ENCODE results near the gene PRKCQ.
A peak's percentile ranks its signal among the peaks of the same experiment; 100 is the strongest.
"Not testable (repeated sequence)": the region's sequence is repeated elsewhere in the genome, so short reads cannot be mapped to it uniquely, and the experiment has no call there.

Gene PRKCQ

DNA sequence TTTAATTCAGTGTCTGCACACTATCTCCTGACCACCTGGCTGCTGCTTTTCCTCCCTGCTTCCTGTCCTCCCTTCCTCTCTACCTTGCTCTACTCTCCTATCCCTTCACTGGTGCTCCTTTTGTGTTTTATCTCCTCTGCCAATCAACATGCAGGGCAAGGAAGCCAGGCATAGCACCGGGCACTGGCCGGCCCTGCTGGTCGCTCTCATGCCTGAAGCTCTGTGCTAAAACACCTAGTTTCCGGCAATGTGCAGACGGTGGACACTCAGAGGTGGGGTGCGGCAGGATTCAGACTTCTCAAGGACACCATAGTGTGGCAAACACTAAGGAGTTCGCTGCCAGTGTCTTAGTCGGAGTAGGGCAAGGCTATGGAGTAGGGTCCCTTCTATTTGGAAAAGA is 177.1 kb downstream of the PRKCQ start:
- DNase-seq = no peak

DNA sequence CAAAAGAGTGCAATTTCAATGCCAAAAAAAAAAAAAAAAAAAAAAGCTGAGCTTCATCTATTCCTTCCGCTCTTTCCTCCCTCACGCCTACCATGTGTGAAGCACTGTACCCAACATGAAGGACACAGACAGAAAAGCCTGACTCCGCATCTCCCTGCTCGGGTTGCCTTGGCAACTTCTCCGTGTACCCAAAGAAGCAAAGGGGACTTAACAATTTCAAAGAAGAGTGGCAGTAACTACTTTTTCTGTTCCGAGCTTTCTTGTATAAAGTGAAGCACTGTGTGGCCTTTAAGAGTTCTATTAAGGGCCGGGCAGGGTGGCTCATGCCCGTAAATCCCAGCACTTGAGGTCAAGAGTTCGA is 177.7 kb downstream of the PRKCQ start:
- no peak for DNase-seq

DNA sequence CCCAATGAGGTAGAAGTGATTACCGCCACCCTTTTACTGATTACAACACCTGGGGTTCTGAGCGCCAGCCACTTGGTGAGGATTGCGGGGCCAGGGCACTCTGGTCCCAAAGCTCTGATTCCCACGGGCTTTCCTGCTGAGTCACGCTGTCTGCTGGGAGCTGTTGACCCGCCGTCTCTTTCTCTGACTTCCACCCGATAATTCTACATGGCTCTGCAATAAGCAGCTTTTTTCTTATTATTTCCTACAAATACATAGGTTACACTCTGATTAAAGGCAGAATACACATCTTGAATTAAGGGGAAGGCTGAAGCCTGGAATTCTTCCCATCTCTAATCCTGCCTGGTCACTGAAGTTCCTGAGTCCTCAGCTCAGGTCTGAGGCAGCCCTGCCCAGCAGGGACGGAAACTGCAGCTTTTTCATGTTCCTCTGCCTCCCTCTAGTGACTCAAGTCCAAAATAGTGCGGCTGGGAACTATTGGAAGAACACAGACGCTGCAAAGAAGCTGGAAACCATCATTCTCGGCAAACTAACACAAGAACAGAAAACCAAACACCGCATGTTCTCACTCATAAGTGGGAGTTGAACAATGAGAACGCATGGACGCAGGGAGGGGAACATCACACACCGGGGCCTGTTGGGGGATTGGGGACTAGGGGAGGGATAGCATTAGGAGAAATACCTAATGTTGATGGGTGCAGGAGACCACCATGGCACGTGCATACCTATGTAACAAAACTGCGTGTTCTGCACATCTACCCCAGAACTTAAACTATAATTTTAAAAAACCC is 178.3 kb downstream of the PRKCQ start:
- peak; percentile 67 for DNase-seq

DNA sequence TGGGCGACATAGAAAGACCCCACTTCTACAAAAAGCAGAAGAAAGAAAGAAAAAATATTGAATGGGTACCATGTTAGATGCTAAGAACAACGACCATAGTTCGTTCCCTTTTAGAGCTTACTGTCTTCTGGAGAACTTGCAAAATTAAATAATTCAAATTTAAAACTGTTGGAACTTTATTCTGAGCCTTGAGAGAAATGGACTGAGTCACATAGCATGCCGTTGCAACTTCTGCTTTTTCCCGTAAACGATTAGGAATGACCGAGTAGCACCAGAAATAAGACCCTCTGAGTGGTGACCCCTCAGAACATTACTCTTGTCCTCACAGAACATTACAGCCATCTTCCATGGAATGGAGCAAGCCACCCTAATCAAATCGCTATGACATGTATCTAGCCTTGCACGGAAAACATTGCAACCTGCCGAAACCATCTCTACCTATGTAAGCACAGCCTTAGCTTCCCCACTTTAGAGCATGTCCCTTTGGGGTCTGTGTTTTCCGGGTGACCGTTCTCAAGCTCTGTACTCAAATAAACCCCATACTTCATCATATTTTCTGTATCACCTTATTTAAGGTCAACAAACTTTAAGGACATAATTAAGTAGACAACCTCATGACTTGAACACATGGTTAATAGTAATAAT is 179.1 kb downstream of the PRKCQ start:
- no peak for DNase-seq

DNA sequence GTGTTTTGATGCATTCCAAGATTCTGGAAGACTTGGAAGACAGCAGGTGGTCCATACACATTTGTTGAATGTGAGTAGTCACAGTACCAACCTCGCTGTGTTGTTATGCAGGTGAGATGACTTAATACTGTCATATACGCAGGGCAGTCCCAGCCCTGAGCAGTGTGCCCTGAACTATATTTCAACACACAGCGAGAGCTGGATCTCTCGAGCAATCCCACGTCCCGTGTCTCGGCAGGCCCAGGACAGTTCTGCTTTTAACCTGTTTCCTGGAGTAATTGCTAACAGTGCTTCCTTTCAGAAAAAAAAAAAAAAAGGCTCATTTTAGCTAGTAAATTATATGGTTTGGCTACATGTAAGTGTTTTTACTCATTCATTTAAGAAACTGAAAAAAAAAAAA is 179.7 kb downstream of the PRKCQ start:
- DNase-seq = peak; percentile 42

DNA sequence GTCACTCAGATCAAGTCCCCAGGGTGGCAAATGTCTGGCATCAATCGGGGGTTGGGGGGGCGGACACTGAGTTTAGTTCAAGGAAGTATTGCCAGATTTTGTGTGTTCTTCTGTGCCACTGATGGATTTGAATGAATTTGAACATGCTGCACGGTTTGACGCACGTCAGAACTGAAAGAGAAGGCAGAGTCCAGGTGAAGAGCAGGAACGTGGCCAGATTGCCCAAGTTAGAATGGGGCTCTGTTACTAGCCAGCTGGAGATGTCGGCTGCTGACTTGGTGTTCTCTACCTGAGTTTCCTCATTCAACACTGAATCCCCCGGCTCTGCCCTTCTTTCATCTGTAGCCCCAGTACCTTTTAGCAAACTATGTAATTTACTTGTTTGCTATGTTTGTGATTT is 180.2 kb downstream of the PRKCQ start:
- no peak for DNase-seq

DNA sequence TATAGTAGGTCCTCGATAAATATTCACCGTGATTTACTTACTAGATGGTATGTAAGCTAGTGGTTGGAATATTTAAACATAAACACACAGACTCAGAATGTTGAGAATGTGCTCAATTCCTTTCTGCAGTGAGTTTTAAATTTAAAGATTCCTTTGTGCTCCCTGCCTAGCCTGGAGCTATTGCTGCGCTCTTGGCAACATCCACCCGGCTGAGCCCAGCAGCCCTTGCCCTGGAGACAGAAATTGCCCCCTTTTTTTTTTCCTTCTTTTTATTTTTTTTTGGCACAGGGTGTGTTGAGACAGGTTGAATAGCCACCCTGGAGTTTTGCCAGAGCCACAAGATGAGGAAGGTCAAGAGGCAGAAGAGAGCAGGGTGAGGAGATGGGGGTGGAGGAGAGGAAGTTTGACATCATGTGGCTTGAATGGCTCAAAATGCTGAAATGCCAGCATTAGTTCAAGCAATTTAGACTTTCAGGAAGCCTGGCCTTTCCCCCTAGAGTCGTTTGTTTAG is 180.8 kb downstream of the PRKCQ start:
- peak; percentile 41 for DNase-seq

DNA sequence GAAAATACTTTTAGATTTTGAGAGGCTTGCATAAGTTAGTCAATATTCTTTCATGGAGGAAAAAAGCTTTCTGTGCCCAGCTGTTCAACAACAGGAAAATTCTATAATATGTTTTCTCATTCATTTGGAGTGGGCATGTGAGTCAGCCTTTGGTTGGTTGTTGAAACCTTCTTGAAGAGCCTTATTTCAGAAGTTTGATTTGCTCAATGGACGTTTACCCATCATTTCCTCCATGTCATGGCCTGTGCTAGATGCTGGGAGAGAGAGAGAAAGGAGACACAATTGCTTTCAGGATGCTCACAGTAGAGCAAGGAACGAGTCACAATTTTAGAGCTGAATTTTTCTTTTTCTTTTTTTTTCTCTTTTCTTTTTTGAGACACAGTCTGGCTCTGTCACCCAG is 181.7 kb downstream of the PRKCQ start:
- no peak for DNase-seq

DNA sequence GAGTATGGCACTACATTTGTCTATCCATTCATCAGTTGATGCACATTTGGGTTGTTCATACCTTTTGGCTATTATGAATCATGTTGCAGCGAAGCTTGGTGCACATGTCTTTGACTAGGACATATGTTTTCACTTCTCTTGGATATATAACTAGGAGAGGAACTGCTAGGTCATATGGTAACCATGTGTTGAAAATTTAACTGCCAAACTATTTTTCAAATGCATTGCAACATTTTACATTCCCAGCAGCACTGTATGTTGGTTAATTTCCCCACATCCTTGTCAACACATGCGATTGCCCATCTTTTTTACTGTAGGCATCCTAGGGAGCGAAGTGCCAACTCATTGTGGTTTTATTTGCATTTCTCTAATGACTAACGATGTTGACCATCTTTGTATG is 183.4 kb downstream of the PRKCQ start:
- DNase-seq = peak; percentile 46

DNA sequence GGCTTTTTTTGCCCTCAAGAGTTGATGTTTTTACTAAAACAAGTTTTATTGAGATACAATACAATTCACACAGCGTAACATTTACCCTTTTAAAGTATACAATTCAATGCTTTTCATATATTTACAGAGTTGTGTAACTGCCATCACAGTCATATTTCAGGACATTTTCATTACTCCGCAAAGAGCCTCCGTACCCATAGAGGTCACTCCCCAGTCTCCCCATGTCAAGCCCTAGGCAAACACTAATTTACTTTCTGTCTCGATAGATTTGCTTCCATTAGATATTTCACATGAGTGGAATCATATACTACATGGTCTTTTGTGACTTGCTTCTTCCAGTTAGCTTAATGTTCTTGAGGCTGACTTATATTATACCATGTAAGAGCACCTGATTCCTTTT is 183.8 kb downstream of the PRKCQ start:
- no peak for DNase-seq

DNA sequence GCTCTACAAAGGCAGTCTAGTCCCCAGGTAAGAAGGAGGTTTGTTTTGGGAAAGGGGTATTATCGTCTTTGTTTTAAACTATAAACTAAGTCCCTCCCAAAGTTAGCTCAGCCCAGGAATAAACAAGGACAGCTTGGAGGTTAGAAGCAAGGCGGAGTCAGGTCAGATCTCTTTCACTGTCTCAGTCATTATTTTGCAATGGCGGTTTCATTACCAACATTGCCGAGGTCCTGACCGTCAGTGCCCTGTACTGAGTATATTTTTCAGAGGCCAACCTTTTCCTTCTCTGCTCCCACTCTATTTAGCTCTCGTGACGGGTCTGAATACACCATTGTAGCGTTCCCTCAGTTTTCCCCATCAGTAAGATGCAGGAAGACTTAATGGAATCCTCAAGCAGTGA is 184.5 kb downstream of the PRKCQ start:
- no peak for DNase-seq

DNA sequence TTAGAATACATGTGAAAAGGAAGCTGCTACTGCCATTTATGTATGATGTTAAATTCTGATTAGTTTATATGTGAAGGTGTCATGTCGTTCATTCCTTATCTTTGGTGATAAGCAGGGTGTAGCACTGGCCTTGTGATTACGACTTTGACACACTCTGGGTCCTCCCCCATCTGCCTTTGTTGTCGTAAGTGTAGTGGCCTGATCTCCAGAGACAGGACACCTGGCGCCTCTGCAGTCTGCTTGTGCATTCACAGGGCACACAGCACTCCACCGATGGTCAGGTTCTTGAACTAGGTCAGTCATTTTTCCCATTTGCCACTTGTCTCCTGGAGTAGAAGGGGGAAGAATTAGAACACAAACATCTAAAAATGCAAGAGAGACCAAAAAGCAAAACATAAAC is 186.0 kb downstream of the PRKCQ start:
- DNase-seq = no peak

DNA sequence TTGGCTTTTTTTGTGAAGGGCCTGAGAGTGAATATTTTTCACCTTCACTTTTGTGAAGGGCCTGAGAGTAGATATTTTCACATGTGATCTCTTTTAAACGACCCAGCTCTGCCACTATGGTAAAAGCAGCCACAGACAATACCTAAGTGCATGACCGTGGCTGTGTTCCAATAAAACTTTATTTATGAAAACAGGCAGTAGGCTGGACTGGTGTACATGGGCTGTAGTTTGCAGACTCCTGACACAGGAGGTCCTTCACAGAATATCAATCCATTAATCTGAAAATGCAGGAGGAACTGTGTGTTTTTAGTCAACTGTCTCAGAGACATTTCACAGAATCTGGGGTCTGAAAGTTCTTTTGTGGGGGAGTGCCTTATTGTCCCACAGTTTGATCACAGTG is 186.9 kb downstream of the PRKCQ start:
- no peak for DNase-seq

DNA sequence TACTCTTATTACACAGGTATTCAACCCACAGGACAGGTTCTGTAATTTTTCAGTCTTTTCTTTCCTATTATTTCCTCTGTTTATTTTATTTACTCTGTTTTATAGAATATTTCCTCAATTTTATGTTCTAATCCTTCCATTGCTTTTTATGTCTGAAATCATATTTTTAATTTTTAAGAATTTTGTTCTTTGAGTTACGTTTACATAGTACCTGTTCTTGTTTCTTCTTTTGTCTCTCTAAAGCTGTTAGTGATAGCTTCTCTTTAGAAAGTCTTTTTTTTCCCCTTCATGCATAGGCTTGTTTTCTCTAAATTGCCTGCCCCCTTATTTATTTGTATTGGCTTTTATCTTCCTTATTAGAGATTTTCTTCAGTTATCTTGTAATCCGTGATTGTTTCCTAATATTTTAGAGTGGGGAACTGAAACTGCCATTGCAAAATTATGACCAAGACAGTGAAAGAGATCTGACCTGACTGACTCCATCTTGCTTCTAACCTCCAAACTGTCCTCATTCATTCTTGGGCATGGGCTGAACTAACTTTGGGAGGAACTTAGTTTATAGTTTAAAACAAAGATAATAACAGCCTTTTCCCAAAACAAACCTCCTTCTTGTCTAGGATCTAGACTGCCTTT is 189.7 kb downstream of the PRKCQ start:
- DNase-seq = no peak

DNA sequence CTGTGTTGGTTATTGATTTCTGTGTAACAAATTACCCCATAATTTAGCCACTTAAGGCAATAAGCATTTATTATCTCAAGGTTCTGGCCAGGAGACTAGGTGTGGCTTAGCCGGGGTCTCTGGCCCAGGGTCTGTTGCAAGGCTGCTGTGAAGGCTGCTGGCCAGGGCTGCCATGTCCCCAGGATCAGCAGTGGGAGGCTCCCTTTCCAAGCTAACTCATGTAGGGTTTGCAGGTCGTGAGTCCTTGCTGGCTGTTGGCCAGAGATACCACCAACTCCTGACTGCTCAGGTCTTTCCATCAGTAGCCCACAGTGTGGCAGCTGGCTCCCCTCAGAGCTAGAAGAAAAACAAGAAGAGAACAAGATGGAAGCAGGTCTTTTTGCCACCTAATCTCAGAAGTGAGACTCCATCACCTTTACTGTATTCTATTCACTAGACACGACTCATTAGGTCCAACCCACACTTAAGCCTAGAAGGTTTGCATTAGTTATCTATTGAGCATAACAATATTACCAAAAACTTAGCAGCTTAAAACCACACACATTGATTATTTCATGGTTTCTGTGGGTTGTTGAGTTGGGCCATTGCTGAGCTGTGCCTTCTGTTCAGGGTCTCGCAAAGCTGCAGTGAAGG is 191.7 kb downstream of the PRKCQ start:
- DNase-seq = no peak

DNA sequence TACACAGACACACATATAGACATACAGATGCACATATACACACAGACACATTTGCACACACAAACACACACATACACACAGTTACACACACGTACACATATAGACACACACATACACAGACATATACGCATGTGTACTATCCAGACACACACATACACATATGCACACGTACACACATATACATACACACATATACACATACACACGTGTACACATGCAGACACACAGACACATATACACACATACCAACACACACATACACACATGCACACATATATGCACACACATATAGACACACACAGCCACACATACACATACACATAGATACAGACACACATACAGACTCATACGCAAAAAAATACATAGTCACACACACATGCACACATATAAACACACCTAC is 193.1 kb downstream of the PRKCQ start:
- DNase-seq = no peak

DNA sequence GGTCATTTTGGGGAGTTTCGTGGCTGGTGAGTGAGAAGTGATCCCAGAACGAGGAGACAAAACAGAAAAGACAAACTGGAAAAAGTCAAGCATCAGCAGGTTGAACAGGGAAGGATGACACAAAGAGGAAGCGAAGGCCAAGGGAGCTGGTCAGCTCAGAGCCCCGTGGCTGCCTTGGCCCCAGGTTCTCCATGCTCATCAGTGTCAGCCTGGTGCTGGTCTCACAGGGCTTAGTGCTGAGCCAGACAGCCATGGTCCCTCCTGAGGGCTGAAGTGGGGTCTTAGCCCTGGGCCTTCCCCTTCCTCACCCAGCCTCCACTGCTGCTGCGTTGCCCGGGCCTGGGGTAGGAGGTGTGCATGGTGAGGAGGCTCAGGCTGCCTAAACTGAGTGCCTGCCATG is 193.7 kb downstream of the PRKCQ start:
- DNase-seq = no peak

DNA sequence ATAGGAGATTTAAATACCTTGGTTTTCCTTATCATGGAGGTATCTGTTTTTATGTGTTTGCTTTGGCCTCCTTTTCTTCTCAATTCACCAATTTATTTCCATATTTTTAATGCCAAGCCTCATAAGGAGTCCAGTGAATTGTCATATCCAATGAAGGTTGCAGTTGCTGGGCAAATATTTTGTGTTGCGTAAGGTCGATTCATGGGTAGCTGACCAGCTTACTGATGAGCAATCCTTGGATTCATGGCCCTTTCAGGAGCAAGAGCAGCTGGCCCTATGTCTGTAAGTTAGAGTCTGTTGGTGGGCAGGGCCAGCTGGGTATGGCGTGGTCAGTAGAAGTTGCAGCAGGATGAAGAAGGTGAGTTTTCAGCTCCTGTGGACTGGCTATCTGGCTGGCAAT is 194.4 kb downstream of the PRKCQ start:
- no peak for DNase-seq

DNA sequence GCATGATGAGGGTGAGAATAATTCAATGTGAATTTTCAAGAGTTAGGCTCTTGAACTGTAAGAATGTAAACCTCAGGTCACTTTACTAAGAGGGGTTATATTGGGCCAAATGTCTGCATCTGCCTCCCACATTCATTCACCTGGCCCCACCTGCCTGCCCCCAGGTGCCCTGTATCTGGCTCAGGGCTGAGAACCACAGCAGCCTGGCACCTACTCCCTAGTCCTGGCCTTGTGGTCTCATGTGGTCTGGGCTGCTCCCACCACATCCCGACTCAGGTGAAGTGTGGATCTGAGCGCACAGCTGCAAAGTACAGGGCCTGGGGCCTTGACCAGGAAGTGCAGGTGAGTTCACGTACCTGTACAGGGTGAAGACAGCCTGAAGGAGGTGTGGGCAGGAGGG is 195.2 kb downstream of the PRKCQ start:
- DNase-seq = no peak

DNA sequence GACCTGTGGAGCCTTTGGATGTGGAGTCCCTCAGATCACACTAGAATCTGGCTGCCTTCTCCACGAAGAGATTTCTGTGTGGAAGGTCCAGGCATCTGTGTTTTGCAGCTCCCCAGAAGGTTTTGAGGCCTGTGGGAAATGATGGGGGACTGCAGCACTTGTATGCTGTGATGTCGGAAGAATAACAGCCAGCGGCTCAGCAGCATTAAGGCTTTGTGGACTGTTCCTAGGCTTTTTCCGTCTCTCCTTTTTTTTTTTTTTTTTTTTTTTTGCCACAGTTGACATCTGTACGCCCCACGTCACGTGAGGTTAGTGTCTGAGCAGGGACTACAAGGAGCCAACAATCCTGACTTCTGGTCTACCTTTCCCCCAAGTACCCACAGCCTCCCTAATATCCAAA is 196.0 kb downstream of the PRKCQ start:
- no peak for DNase-seq

DNA sequence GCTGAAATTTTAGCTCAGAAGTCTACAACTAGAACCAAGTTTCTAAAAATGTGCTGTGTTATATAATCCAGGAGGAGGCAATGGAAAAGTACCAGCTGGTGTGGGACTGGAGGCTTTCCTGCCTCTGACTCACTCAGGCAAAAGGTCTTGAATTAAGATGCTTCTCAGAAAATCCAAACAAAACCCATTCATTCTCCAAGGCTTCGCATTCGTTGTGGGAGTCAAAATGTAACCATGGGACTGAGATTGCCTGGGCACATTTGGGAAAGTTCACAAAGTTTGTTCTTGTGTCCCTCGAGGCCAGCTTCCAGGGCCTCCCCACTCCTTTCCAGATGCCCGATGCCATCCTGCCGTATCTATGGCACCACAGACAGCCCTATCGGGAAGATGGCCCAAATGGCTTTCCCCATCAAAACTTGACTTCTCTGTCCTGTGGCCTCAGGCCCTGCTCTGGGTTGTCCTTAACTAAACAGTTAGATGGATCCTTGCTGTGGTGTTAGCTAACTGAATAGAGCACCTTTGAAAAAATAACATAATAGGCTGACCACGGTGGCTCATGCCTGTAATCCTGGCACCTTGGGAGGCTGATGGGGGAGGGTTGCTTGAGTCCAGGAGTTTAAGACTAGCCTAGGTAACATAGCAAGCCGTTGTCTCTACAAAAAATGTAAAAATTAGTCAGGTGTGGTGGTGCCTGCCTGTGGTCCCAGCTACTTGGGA is 196.8 kb downstream of the PRKCQ start:
- no peak for DNase-seq

DNA sequence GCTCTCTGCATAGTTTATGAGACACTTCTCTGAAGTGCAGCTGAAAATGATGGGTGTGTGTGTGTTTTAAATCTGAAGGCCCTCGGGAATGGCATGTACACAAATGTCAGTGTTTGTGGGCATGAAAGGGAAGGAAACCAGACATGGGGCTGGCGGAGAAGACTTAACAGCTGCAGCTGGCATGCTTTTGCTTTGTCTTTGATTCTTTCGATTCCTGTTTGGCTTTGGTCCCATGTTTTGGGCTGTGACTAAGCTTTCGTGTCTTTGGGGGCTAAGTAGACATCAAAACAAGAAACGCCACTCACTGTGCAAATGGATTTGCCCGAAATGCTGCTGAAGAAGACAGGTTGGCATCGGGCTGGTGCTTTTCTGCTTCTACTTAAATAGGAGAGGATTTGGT is 198.0 kb downstream of the PRKCQ start:
- DNase-seq = peak; percentile 49

DNA sequence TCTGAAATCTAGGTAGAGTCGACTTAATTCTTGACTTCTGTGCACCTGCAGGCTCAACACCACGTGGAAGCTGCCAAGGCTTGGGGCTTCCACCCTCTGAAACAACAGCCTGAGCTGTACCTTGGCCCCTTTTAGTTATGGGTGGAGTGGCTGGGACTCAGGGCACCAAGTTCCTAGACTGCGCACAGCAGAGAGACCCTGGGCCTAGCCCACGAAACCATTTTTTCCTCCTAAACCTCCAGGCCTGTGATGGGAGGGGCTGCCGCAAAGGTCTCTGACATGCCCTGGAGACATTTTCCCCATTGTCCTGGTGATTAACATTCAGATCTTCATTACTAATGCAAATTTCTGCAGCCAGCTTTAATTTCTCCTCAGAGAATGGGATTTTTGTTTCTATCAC is 199.6 kb downstream of the PRKCQ start:
- not testable (repeated sequence) for DNase-seq

Data from CD4-positive, alpha-beta T cell treated with Interleukin-15 for 1 hour (primary cell).